Measurements from ENCODE around the gene TNK2.

The TNK2 gene

GRCh38 chr3:195899701-195900435 is 8.5 kb downstream of the TNK2 start:
- no peak for DNase-seq (ENCODE audit: low read depth, low spot score)

DNA sequence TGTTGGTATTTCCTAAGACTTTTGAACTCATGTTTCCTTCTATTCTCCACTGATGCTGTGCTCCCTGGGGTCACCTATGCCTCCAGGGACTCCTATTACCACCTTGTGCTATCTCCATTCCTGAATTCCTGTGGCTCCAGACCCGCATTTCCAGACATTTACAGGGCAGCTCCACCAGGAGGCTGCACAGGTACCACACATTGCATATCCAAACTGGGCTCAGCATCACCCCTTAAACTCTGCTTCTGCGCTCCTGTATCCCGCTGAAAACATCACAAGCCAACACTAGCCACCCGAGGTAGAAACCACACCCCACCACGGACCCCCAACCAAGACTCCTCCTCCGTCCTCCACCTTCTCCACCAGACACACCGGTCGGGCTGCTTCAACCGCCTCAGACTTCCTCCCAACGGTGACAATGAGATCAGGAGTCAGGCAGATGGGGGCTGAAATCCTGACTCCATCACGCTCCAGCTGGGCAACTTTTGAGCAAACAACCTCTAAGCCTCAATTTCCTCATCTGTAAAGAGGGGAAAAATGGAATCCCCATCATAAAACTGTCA is 10.4 kb downstream of the TNK2 start:
- no peak for DNase-seq (ENCODE audit: low read depth, low spot score)

GRCh38 chr3:195897081-195897852 is 11.1 kb downstream of the TNK2 start:
- no peak for DNase-seq (ENCODE audit: low read depth, low spot score)

- DNase-seq (ENCODE audit: low read depth, low spot score): no peak
These were observed 11.8 kb downstream of the TNK2 start for GRCh38 chr3:195896361-195897080.

DNA sequence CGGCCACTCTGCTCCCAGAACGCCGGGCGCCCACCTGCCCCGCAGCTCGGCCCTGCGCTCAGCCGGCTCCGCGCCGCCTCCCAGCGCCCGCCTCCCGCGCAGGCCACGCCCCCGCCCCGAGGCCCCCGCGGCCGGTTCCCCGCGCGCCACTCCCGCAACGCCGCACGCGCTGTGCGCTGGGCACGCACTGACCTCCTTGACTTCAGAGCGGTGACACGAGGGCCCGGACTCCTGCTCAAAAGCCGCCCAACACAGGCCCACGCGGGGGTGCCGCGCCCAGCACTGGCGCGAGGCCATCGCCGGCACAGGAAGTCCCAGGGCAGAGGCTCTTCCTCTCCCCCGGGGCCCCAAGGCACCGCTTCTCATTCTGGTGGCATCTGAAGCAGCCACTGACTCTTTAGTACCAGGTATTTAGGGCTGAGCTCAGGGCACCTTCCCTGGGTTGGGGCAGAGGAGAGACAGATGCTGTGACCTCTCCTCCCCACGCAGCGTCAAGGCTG is 12.4 kb downstream of the TNK2 start:
- no peak for DNase-seq (ENCODE audit: low read depth, low spot score)

- no peak for DNase-seq (ENCODE audit: low read depth, low spot score)
These were observed 13.1 kb downstream of the TNK2 start for GRCh38 chr3:195895078-195895860.

GRCh38 chr3:195893916-195894465 is 14.4 kb downstream of the TNK2 start:
- no peak for DNase-seq (ENCODE audit: low read depth, low spot score)

GRCh38 chr3:195893516-195893915 is 14.8 kb downstream of the TNK2 start:
- no peak for DNase-seq (ENCODE audit: low read depth, low spot score)

GRCh38 chr3:195893044-195893395 is 15.3 kb downstream of the TNK2 start:
- no peak for DNase-seq (ENCODE audit: low read depth, low spot score)

- DNase-seq (ENCODE audit: low read depth, low spot score): no peak
These were observed 16.0 kb downstream of the TNK2 start for GRCh38 chr3:195892105-195893043.

DNA sequence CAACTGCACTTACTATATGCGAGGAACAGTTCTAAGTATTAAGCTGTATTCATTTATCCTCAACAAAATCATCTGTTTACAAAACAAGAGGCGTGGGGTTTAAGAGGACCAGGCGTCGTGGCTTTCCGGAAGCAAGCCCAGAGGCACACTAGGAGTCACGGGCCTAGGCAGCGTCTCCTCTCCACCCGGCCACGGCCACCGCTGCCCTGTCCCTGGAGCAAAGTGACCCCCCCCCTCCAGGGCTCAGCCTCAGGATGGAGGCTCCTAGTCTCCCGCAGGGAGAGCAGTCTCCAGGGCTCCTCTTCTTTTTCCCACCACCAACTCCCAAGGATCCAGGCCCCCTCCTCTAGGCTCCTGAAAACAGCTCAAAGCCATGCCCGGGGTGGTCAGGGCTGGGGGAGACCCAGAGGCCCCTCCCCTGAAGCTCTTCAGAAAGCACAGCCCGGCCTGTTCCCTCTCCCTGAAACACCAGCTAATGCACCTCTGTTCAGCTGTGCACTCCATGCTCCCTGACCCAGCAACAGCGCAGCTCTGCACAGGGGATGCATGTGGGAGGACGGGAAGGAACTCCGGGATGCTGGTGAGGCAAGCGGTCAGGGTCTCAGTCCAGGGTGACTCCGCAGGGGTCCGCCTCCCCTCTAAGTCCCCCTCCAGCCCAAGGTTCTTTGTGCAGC is 16.8 kb downstream of the TNK2 start:
- DNase-seq (ENCODE audit: low read depth, low spot score): no peak

GRCh38 chr3:195889870-195890295 is 18.5 kb downstream of the TNK2 start:
- DNase-seq (ENCODE audit: low read depth, low spot score): no peak

- DNase-seq (ENCODE audit: low read depth, low spot score): no peak
These were observed 19.1 kb downstream of the TNK2 start for GRCh38 chr3:195888981-195889869.

DNA sequence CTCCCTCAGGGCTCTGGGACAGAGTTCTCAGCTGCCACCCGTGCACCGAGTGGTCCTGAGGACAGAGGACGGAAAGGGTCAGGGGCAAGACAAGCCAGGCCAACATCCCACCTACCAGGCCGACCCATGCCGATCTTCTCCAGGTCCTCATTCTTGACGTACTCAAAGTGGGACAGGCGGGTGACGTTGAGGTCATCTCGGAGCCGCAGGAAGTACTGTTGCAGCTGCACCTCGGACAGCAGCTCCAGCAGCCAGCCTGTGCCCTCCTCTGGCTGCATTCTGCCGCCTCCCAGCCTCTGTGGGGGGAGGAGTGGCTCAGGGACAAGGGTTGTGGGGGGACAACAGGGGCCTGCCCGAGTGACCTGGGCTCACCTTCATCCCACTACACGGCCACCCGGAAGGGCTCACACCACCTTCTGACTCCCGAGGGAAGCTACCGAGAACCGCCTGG is 20.0 kb downstream of the TNK2 start:
- no peak for DNase-seq (ENCODE audit: low read depth, low spot score)

DNA sequence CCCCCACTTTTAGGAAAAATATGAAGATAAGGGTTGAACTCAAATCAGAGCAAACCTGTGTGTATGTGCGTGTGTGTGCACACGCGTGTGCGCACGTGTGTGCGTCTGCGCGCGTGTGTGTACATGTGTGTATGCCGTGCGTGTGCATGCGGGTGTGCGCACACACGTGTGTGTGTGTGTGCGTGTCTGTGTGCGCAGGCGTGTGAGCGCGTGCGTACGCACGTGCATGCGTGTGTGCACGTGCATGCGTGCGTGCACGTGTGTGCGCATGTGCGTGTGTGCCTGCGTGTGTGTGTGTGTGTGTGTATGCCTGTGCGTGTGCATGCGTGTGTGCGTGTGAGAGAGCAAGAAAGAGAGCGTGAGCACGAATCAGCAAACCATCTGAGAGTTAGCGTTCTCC is 20.7 kb downstream of the TNK2 start:
- DNase-seq (ENCODE audit: low read depth, low spot score): no peak

DNA sequence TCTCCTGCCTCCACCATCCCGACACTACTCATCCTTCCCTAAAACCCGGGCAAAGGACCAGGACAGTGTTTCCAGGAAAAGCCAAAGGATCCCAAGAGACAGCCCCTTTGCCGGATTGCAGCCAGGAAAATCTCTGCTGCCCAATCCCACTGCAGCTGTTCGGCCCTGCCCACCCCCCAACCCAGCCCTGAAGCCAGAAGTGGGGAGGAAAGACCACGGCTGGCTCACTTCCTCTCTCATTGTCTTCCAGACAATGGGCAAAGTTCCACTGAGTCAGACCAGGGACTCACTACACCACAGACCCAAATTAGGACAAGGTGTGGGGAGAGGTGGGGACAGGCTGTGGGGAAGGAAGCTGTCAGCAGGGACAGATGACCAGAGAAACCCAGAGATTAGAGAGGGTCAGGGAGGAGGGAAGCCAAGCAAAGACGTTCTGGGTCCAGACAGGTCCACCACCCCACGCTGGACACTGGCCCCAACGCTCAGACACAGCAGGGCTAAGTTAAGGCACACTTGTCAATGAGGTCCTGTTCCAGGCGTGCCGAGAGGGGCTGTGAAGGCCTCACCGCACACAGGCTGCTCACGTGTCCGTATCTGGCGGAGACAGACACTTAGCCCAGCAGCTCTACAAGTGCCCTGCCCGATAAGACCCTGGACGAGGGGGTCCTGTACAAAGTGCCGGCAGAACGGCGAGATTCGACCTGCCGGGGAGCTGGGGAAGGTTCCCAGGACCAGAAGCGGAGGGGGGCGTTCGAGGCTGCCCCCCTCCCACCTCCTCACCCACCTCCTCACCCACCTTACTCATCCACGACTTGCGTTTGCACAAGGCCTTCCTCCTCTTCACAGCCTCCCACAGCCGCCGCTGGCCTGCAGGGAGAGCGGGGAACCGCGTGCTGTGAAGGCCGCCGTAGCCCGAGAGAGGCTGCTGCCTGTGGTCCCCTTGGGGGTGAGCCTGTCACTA is 21.9 kb downstream of the TNK2 start:
- no peak for DNase-seq (ENCODE audit: low read depth, low spot score)
